GM19397 (cell line): Measurements from ENCODE around the gene DACT2.
"Not testable (repeated sequence)": the region's sequence is repeated elsewhere in the genome, so short reads cannot be mapped to it uniquely, and the experiment has no call there.

Source experiments
- ATAC-seq: cut with Tn5 transposase; IDR thresholded peaks from one replicate; pipeline ENCODE4 v1.9.1; 2021; ENCODE audit warnings: mild to moderate bottlenecking, moderate library complexity; ENCODE audit not compliant: unreplicated experiment

DACT2 gene

DNA sequence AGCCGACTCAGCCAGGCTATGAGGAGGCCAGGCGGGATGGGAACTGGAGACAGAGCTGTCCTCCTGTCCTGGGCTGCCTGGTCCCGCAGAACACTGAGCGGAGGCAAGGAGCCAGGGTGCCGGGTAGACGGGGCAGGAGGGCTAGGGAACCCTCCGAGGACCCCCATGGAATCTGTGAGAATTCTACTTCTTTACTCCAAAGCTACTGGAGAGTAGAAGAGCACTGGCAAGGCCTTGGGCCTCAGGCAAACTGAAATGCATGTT lies 14.9 kb downstream of the DACT2 start:
- ATAC-seq, result no peak

- ATAC-seq, result no peak
Observed at GRCh38 chr6:168303982-168304751, 15.4 kb downstream of the DACT2 start.

- no peak for ATAC-seq
Observed at GRCh38 chr6:168302534-168302933, 17.0 kb downstream of the DACT2 start.

- no peak for ATAC-seq
Observed at GRCh38 chr6:168301648-168302398, 17.8 kb downstream of the DACT2 start.

DNA sequence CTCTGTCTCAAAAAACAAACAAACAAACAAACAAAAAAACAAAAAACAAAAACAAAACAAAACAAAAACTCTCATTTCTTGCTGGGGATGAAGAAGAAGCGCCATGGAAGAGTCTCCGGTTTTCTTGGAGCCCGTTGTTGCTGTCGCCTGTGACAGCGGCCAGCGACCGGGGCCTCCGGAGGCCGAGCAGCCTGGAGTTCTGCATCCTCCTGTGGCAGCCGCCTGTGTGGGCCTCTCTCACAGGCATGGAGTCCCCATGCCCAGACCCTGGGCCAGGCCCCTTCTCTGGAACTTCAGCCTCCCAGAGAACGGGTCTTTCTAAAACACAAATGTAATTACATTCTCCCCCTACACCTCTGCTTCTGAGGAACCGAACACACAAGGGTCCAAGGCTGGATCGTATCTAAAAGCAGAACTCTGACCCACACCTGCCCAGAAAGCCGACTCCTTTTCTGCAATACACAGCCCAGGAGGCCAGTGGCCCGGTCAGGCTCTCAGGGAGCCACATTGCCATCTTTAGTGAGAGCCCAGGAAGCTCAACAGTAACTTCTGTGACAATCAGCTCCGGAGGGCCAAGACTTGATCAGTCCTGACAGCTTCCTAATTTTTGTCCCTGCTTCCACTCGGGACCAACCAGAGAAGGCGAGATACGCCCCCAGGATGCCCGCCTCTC lies 18.5 kb downstream of the DACT2 start:
- no peak for ATAC-seq

GRCh38 chr6:168299541-168300511 lies 19.8 kb downstream of the DACT2 start:
- no peak for ATAC-seq

- no peak for ATAC-seq
Observed at GRCh38 chr6:168297643-168298042, 21.9 kb downstream of the DACT2 start.

DNA sequence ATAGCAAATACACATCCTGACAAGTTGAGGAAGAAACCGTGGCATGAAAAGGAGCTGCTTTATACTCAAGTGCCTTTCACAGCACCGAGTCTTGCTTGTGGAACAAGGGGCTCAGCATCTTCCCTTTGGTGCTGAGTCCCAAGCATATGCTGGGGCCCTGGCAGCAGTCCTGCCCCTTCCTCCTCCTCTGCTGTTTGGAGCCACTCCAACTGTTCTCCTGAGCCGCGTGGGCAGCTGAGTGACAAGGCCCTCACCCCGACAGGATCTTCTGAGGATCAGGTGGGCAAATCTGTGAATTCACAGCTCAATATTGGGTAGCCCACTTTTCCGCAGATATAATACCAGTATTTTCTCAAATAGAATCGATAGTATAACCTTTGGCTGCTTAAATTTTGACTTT lies 24.7 kb downstream of the DACT2 start:
- ATAC-seq, result no peak

DNA sequence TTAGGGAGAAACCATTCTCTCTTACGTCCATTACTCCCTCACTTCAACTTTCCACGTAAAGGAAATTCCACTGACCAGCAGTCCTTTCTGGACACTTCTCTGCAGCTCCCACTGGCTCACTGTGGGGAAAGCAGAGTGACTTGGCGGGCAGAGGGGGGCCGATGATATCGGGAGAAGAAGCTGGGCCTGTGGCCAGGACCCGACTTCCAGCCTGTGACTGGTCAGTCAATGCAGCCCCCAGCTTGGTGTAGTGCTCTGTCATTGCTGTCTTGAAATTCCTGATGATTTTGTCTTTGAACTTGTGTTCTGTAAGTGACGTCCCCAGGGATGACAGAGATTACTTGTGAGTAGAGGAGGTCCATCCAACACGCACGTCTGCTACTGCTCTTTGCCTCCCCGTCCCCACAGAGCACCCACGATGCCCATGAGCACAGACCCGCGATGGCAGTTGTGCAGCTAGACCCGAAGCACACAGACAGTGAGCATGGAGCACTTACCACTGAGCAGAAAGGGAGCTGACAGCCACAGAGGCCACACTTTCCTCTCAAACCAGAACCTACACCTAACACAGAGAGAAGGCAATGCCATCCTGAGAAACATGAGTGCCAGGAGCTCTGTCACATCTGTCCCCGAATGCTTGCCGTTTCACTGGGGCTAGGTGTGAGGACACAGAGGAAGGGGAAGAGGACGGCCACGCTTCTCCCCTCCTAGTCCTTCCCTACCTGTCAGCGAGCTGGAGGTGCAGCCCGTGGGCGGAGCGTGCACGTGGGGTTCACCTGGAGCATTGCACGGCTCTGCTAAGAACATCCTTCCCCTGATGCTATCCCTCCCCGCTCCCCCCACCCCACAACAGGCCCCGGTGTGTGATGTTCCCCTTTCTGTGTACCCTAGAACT lies 25.7 kb downstream of the DACT2 start:
- ATAC-seq, result no peak

DNA sequence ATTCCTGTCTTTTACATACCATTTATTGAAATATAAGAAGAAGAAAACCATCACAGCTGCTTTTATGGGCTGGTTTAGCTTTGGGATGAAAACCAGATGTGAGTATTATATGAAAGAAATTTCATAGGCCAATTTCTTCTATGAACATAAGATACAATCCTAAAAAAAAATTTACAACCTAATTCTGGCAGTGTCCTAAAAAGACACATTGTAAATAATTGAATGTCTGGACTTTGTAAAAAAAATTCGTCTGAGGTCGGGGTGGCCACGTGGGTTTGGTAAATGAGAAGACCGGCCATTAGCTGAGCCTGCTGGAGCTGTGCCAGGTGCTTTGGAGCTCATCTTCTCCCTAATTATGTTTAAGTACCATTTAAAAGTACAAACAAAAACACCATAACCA lies 26.8 kb downstream of the DACT2 start:
- ATAC-seq, result no peak

- ATAC-seq, result no peak
Observed at GRCh38 chr6:168291450-168291849, 28.1 kb downstream of the DACT2 start.

GRCh38 chr6:168290095-168290494 lies 29.5 kb downstream of the DACT2 start:
- no peak for ATAC-seq

DNA sequence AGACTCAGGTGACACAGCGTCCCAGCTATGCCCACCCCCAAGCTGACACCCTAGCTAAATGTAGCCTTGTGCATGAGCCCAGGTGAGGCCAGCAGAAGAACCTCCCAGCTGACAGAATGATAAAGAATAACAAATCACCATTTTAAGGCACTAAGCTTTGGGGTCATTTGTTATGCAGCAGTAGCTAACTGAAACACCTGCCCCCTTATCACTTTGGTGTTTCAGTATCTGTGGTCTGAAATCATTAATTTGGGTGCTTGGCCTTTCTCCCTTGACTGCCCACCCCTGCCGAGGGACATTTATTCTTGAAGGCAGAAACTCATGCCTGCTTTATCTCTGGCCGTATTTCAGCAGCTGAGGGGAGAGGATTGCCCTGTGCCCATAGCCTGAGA lies 30.0 kb downstream of the DACT2 start:
- ATAC-seq, result no peak

DNA sequence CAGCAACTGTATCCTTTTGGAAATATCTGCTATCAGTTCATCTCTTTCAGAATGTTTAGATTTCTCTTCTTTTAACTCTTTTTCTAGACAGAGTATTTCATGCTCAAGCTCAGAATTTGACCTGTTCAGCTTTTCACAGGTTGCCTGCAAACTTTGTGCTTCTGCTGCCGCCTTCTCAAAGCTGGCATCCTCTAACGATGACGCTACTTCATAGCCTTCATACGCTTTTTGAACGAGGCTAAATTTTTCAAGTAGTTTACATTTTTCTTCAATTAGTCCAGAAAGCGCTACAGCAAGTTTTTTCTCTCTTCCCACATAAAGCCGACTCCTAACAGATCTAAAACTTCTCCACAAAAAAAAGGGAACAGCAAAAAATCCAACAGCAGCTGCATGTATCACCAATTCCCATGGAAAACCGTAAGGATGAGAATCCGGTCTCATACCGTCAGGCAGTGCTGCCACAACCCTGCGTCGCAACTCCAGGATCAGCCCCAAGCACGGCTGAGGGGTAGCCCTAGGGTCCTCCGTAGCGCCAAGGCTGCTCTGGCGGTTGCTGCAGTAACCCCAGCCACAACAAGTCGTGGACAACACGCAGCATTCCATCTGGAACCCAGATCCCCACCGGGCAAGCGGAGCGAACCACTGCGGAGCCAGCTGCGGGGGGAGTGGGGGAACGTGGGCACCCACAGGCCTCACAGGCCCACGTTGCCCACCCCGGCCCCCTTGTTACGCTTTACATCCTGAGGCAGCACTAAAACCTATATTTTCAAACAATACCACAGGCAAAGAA lies 30.6 kb downstream of the DACT2 start:
- ATAC-seq, result no peak

DNA sequence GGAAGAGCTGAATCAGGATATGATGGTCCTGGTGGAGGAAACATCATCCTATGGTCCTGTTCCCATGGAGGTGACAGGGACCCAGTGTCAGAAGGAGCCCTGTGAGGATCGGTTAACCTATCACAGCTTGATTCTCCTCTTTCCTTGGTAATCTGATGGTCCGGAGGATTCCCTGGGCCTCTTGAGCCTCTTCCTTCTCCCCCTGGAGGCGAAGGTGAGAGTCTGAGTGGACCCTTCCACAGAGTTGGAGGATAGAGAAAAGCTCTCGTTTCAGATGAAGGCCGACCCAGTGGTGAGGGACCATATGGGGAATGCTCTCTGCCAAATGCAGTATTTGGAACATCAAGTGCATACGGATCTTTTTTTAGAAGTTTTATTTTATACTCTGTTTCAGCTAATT lies 32.1 kb downstream of the DACT2 start:
- ATAC-seq, result not testable (repeated sequence)

- ATAC-seq, result not testable (repeated sequence)
Observed at GRCh38 chr6:168286771-168287446, 32.7 kb downstream of the DACT2 start.

GRCh38 chr6:168286116-168286515 lies 33.5 kb downstream of the DACT2 start:
- ATAC-seq, result no peak

- ATAC-seq, result no peak
Observed at GRCh38 chr6:168285456-168285855, 34.1 kb downstream of the DACT2 start.

DNA sequence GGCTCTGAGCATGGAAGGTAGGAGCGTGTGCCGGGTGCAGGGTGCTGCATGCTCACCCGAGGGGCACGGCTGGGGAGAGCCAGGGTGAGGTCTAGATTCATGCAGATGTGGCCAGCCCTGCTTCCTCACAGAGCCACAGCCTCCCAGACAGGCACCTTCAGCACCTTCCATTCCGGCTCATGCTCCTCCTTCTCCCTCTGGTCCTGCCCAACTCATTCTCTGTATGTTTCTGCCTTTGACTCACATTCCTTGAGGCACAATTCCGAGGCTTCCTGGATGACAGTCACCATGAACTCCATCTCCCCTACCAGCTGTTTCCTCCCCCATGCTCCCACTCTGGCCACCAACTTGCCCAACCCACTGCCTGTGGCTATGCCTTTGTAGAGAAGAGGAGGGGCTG lies 35.4 kb downstream of the DACT2 start:
- no peak for ATAC-seq
